Effector CD8-positive, alpha-beta T cell (primary cell): ENCODE results near the gene VANGL1.

ENCODE experiments used
- DNase-seq: peaks from one replicate; lab custom pipeline; 2025; lab: John Stamatoyannopoulos, UW

Gene VANGL1

DNA sequence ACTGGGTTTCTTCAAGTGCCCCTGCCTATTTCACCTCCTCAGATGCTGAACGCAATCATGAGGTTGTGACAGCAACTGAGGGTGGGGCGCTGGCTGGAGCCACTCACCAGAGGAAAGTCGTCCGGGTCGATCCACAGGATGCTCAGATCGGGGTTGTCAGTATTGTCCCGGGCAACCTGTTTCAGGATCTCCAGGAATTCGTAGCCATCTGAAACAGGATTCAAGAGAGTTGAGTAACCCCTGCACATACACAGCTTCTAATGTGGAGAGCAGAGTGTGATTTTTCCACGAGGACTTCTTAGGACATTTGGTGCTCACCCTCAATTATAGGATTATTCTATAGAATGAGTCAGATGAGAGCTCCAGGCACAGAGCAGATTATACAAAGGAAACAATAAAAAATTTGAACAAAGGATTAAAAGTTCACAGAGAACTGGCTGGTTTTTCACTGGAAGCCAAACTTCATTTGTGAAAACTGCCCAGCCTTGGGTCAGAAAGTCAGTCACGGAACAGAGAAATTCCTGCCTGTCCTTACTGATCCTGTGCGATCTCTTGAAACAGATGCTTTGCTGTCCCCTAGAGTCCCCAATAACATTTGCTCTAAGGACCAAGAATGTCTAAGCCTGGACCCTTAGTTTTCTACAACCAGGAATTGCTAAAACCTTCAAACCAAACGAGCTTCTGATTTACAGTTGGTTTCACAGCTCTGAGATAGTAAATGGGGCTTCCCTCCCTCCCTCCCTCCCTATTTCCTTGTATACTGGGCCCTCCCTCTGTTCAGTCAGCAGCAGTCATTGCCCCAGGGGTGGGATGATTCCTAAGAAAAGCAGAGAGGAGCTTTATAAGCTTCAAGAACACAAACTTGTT lies 63.5 kb downstream of the VANGL1 start:
- DNase-seq: no peak

DNA sequence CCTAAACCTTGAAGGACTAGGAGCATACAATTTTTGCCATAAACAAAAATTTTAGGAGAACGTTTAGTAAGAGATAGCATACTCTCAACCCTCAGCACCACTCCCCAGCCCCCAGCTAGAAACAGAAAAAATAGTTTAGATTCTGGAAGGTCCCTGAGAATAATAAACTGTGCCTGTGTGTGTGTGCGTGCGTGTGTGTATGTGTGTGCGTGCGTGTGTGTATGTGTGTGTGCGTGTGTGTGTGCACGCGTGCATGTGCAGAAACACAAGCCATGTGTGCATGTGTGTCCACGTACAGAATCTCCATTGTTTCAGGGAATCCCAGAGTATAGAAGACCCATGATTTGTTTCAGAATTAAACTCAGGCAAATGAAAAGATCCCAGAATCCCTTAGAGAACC lies 64.2 kb downstream of the VANGL1 start:
- no peak for DNase-seq

DNA sequence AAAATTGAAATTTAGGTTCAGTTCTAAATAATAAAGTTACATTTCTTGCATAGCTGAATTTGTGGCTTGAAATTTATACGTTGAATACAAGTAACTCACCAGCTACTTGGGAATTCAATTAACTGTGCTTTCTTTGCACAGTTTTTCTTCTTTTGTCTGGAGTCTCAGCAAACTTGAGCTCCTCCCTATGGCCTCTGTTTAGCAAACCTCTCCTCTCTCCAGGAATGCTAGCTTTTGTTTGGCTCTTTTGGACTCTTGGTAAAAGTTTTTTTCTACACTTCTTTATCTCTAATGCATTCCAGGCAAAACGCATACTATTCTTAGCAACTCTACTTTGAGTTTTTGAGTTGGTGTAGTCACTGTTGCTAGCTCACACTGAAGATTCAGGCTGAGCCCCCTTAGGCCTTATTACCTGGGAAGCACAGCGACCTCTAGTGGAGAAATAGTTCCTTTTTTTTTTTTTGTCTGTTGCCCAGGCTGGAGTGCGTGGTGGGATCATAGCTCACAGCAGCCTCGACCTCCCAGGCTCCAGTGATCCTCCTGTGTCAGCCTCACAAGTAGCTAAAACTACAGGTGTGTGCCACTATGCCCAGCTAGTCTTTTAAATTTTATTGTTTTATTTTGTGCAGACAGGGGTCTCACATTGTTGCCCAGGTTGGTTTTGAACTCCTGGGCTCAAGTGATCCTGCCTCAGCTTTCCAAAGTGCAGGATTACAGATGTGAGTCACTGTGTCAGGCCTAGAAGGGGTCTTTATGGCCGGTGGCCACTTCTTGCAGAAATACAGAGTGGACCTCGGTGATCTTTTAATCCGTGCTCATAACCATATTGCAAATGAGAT lies 65.0 kb downstream of the VANGL1 start:
- no peak for DNase-seq

GRCh38 chr1:115710859-115711624 lies 69.3 kb downstream of the VANGL1 start:
- no peak for DNase-seq

DNA sequence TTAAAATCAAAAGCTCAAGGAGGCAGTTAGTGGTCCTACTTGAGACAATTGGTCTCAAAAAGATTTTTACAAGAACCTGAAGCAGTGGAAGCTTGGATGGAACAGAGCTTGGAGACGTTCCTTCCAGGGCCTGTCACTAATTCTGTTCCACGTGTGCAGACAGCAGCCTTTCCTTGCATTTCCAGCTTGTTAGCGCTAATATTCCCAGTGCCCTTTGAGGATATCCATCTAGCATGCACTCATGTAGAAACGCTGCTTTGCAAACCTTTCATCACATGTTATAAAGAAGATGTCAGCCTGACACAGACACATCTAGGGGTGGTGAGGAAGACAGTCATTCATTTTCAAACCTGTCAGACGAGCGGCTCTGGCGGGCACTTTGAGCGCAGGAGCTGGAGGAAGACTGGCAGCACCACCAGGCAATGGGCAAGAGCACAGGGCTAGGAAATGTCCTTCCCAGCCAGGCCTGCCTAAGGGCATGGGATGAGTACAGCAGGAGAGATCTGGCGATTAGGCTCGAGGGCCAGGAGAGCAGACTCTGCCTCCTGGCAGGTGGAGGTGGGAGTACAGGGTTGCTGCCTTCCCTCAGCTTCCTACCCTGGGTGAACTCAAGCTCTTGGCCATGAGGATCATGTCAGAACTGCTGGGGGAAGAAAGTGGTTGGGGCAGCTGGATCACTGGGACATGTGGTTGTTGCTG lies 71.3 kb downstream of the VANGL1 start:
- DNase-seq: no peak

DNA sequence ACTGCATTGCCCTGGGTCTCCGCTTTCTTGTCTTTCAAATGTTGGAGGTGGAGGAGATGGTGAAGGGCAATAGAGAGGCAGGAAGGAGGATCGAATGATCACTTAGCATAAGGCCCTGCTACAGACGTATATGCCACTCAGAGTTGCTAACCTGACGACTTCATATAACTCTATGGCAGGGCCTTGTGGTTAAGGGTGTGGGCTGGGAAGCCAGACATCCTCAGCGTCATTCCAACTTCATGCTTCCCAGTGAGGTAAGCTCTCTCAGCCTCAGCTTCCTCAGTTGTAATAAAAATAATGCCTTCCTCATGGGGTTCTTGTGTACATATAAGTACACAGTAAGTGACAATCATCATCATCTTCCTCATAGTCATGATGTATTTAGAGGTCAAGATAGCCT lies 72.1 kb downstream of the VANGL1 start:
- no peak for DNase-seq

GRCh38 chr1:115714572-115715141 lies 72.9 kb downstream of the VANGL1 start:
- no peak for DNase-seq

DNA sequence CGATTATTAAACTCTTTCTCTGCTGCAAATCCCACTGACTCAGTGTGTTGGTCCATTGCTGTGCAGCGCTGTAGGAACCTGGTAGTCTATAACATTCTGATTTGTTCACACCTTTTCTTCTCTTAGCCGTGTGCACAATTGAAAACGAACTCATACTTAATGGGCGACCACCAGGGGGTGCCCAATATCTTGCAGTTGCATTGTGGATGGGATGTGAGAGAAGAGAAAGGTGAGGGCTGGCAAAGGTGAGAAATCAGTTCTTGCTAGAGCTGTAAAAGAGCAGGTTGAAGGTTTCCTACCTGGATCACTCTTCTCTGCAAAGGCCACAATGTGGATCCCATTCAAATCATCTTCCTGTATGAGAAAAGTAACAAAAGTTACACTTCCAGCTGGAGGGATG lies 75.8 kb downstream of the VANGL1 start:
- no peak for DNase-seq

- DNase-seq: no peak
These were observed 76.4 kb downstream of the VANGL1 start for GRCh38 chr1:115718011-115718754.

- no peak for DNase-seq
These were observed 77.5 kb downstream of the VANGL1 start for GRCh38 chr1:115719285-115719684.

- DNase-seq: no peak
These were observed 80.5 kb downstream of the VANGL1 start for GRCh38 chr1:115722221-115722620.

DNA sequence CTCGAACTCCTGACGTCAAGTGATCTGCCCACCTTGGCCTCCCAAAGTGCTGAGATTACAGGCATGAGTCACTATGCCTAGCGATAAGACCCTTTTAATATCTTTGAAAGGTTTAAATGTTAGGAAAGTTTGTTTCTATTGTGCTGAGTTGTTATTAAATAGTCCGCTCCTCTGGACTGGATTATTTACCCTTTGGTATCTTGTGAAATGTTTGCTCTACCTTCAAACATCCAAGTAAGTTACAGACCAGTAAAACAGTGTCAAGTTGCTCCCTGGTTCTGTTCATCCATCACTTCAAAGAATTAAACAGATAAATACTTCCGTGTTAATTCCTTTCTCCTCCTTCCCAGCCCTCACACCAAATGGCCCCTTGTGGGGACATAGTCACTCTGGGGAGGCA lies 82.0 kb downstream of the VANGL1 start:
- no peak for DNase-seq

GRCh38 chr1:115725600-115725999 lies 83.8 kb downstream of the VANGL1 start:
- DNase-seq: no peak

- DNase-seq: no peak
These were observed 84.4 kb downstream of the VANGL1 start for GRCh38 chr1:115726161-115726560.

- no peak for DNase-seq
These were observed 84.8 kb downstream of the VANGL1 start for GRCh38 chr1:115726570-115726969.

- no peak for DNase-seq
These were observed 86.0 kb downstream of the VANGL1 start for GRCh38 chr1:115727706-115728249.

DNA sequence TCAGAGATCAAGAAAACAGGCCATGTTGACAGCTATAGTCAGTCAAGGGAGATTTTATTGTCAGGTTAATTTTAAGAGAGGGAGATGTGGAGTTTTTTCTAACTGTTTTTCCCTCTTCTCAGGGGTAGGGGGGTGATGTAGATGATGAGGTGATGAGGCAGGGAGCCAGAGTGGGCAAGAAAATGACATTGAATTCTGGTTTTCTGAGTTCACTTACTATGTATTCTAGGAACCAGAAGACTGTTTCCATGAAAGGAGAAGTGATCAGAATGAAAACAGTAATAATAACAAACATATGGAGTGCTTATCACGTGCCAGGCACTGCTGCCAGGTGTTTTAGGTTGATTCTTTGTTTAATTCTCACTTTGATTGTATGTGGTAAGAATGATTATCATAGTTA lies 86.6 kb downstream of the VANGL1 start:
- no peak for DNase-seq

GRCh38 chr1:115729756-115730155 lies 88.0 kb downstream of the VANGL1 start:
- DNase-seq: no peak

- DNase-seq: no peak
These were observed 90.5 kb downstream of the VANGL1 start for GRCh38 chr1:115732316-115732715.

GRCh38 chr1:115740811-115741210 lies 99.0 kb downstream of the VANGL1 start:
- no peak for DNase-seq
